H9 (cell line): ENCODE measurements around the gene PABPC3. TPM values are rescaled to one million over a fixed set of nuclear protein-coding genes. Genes with fewer than 3 reads are reported as not detected.

ENCODE experiments used
- DNase-seq: peaks from one replicate; pipeline ENCODE4 v3.0.0-alpha.2; 2017
- H2AFZ ChIP-seq: one replicate; pipeline ENCODE4 v1.6.1; 2013; ENCODE audit warnings: mild to moderate bottlenecking, low read length, control low read depth, moderate library complexity
- H2AK5ac ChIP-seq: 2 replicates; pipeline ENCODE4 v1.6.1; 2013; ENCODE audit warnings: low read length, control low read depth, mixed read lengths; ENCODE audit not compliant: insufficient read length
- H2BK120ac ChIP-seq: one replicate; pipeline ENCODE4 v1.6.1; 2013; ENCODE audit warnings: low read depth, mild to moderate bottlenecking, low read length, control low read depth, inconsistent platforms; ENCODE audit not compliant: poor library complexity, severe bottlenecking
- H2BK12ac ChIP-seq: 2 replicates; pipeline ENCODE4 v1.6.1; 2013; ENCODE audit warnings: low read length, control low read depth, mixed read lengths, low read depth; ENCODE audit not compliant: insufficient read length
- H2BK15ac ChIP-seq: 2 replicates; pipeline ENCODE4 v1.6.1; 2013; ENCODE audit warnings: low read depth, low read length, control low read depth
- H2BK20ac ChIP-seq: one replicate; pipeline ENCODE4 v1.6.1; 2013; ENCODE audit warnings: low read depth, mild to moderate bottlenecking, low read length, control low read depth, inconsistent platforms; ENCODE audit not compliant: poor library complexity, severe bottlenecking
- H2BK5ac ChIP-seq: 2 replicates; pipeline ENCODE4 v1.6.1; 2013; ENCODE audit warnings: low read length, control low read depth, mixed read lengths; ENCODE audit not compliant: insufficient read length
- H3K14ac ChIP-seq: 2 replicates; pipeline ENCODE4 v1.6.1; 2013; ENCODE audit warnings: low read length, control low read depth; ENCODE audit not compliant: insufficient read depth
- H3K18ac ChIP-seq: 2 replicates; pipeline ENCODE4 v1.6.1; 2013; ENCODE audit warnings: low read depth, mild to moderate bottlenecking, mixed read lengths, low read length, control low read depth; ENCODE audit not compliant: insufficient read length
- H3K23ac ChIP-seq: 2 replicates; pipeline ENCODE4 v1.6.1; 2013; ENCODE audit warnings: low read length, control low read depth, mixed read lengths, low read depth; ENCODE audit not compliant: insufficient read length
- H3K23me2 ChIP-seq: 2 replicates; pipeline ENCODE4 v1.6.1; 2013; ENCODE audit warnings: low read depth, mild to moderate bottlenecking, mixed read lengths, low read length, control low read depth; ENCODE audit not compliant: insufficient read length, poor library complexity, severe bottlenecking
- H3K27ac ChIP-seq: 2 replicates; pipeline ENCODE4 v1.5.1; 2013; ENCODE audit warnings: low read length, control low read depth, mixed read lengths, low read depth; ENCODE audit not compliant: insufficient read length
- H3K27me3 ChIP-seq: 2 replicates; pipeline ENCODE4 v1.6.1; 2013; ENCODE audit warnings: low read length, control low read depth, inconsistent platforms; ENCODE audit not compliant: insufficient read depth
- H3K4ac ChIP-seq: 2 replicates; pipeline ENCODE4 v1.6.1; 2013; ENCODE audit warnings: low read depth, mild to moderate bottlenecking, control low read depth, inconsistent platforms, low read length, moderate library complexity
- H3K4me1 ChIP-seq: 2 replicates; pipeline ENCODE4 v1.6.1; 2013; ENCODE audit warnings: low read length, control low read depth, inconsistent platforms; ENCODE audit not compliant: insufficient read depth
- H3K4me2 ChIP-seq: 2 replicates; pipeline ENCODE4 v1.6.1; 2013; ENCODE audit warnings: low read length, control low read depth, mixed read lengths; ENCODE audit not compliant: insufficient read length, insufficient read depth
- H3K56ac ChIP-seq: 2 replicates; pipeline ENCODE4 v1.6.1; 2013; ENCODE audit warnings: low read depth, mild to moderate bottlenecking, mixed read lengths, low read length, control low read depth; ENCODE audit not compliant: insufficient read length
- H3K79me1 ChIP-seq: 2 replicates; pipeline ENCODE4 v1.6.1; 2013; ENCODE audit warnings: low read depth, mild to moderate bottlenecking, moderate library complexity, low read length, control low read depth, inconsistent platforms; ENCODE audit not compliant: insufficient read depth, poor library complexity, severe bottlenecking
- H3K79me2 ChIP-seq: 2 replicates; pipeline ENCODE4 v1.6.1; 2013; ENCODE audit warnings: low read length, control low read depth, inconsistent platforms; ENCODE audit not compliant: insufficient read depth
- H3K9ac ChIP-seq: 2 replicates; pipeline ENCODE4 v1.6.1; 2013; ENCODE audit warnings: low read length, control low read depth, mixed read lengths; ENCODE audit not compliant: insufficient read length; ENCODE audit errors: extremely low read depth
- H3K9me3 ChIP-seq: one replicate; pipeline ENCODE4 v1.6.1; 2013; ENCODE audit warnings: low read depth, low read length, inconsistent platforms; ENCODE audit not compliant: control insufficient read depth
- H3T11ph ChIP-seq: one replicate; pipeline ENCODE4 v1.6.1; 2013; ENCODE audit warnings: mild to moderate bottlenecking, low read length, control low read depth, inconsistent platforms
- H4K20me1 ChIP-seq: one replicate; pipeline ENCODE4 v1.6.1; 2013; ENCODE audit not compliant: control insufficient read depth, insufficient read length, insufficient read depth
- H4K5ac ChIP-seq: 2 replicates; pipeline ENCODE4 v1.6.1; 2013; ENCODE audit warnings: low read depth, mild to moderate bottlenecking, mixed read lengths, low read length, control low read depth; ENCODE audit not compliant: insufficient read length
- H4K8ac ChIP-seq: replicated peaks from 2 replicates; pipeline ENCODE4 v1.6.1; 2013; ENCODE audit warnings: low read length, control low read depth, mixed read lengths, low read depth; ENCODE audit not compliant: insufficient read length
- H4K91ac ChIP-seq: 2 replicates; pipeline ENCODE4 v1.6.1; 2013; ENCODE audit warnings: low read depth, mild to moderate bottlenecking, moderate library complexity, mixed read lengths, low read length, control low read depth; ENCODE audit not compliant: insufficient read length
- H3K27ac Mint-ChIP-seq, 3 experiments: 2 replicates in 2 of 3; 3 replicates in 1 of 3; pipeline ENCODE4 v1.8.0; 2020 to 2021; ENCODE audit warnings: mixed read lengths in 3 of 3, mild to moderate bottlenecking in 1 of 3, moderate library complexity in 1 of 3
- H3K27me3 Mint-ChIP-seq: 2 replicates; pipeline ENCODE4 v1.8.0; 2021; ENCODE audit warnings: low read depth, mild to moderate bottlenecking, moderate library complexity, mixed read lengths
- H3K36me3 Mint-ChIP-seq, 3 experiments: 2 replicates in 2 of 3; 3 replicates in 1 of 3; pipeline ENCODE4 v1.8.0; 2020 to 2021; ENCODE audit warnings: low read depth in 3 of 3, mixed read lengths in 3 of 3; ENCODE audit not compliant: insufficient read depth in 1 of 3
- H3K4me1 Mint-ChIP-seq, 2 experiments: 2 replicates each; pipeline ENCODE4 v1.8.0; 2020; ENCODE audit warnings: mixed read lengths in 2 of 2
- H3K4me3 Mint-ChIP-seq, 2 experiments: 2 replicates in 1 of 2; 3 replicates in 1 of 2; pipeline ENCODE4 v1.8.0; 2020 to 2021; ENCODE audit warnings: mild to moderate bottlenecking in 2 of 2, mixed read lengths in 2 of 2, moderate library complexity in 1 of 2
- H3K9me3 Mint-ChIP-seq, 2 experiments: 2 replicates in 1 of 2; 3 replicates in 1 of 2; pipeline ENCODE4 v1.8.0; 2020; ENCODE audit warnings: mild to moderate bottlenecking in 2 of 2, mixed read lengths in 2 of 2, moderate library complexity in 1 of 2
- WGBS: extraction: QIAGEN DNeasy Blood & Tissue Kit; methylation state at CpG from one replicate; pipeline ENCODE4 v1.1.7; 2013; ENCODE audit warnings: missing lambda C conversion rate, low lambda C conversion rate, mixed read lengths; ENCODE audit not compliant: insufficient read length; ENCODE audit errors: extremely low coverage; 5-methylcytosine and 5-hydroxymethylcytosine counted together
- total RNA-seq: library from RNA; stranded (reverse); gene quantifications from 2 replicates; pipeline ENCODE4 v1.2.1, GENCODE V29; 2021
- TF ChIP-seq, protein P1 (sequence below): fragments of 200-600 bp; sonication (generic); conservative IDR thresholded peaks from 3 replicates; pipeline ENCODE4 v1.8.0; 2021; ENCODE audit warnings: antibody characterized with exemption, mild to moderate bottlenecking

PABPC3 gene
- total RNA-seq, 1 experiment from 2014 or later, result 0.31 TPM

DNA sequence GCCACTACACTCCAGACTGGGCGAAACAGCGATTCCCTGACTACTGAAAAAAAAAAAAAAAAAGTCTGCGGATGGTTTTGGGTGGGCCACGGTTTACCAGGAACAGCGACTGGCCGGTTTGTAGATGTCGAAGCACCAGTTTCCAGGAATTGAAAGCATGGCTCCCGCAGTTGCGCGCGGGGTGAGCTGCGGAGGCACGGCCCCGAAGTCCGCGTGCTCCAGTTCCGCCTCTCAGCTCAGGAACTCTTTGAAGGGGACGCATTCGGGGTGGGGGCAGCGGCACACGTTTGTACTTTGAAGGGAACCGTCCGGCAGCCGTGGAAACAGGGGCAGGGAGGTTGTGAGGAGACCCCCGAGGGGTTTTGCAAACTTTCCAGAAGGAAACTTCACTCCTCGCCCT, 27.1 kb upstream of the PABPC3 start:
- Histone ChIP-seq H2BK20ac (no peak overlapping the region), H2BK15ac (no peak overlapping the region), H3K79me1 (no peaks in the 10 kb centered on the region), H4K8ac (no peak overlapping the region), H2AK5ac (no peak overlapping the region), H3T11ph (no peak overlapping the region), H2BK120ac (no peak overlapping the region), H4K91ac (no peak overlapping the region), H3K4me1 (no peaks in the 10 kb centered on the region; the same call in 1 of the 2 replicates), H3K23me2 (no peaks in the 10 kb centered on the region), H3K4me2 (no peak overlapping the region), H3K9me3 (no peaks in the 10 kb centered on the region), H2BK12ac (no peak overlapping the region), H3K9ac (no peak overlapping the region), H3K79me2 (no peaks in the 10 kb centered on the region), H4K20me1 (no peaks in the 10 kb centered on the region), H3K14ac (no peak overlapping the region), H3K56ac (no peak overlapping the region), H3K4ac (no peak overlapping the region), H3K18ac (no peak overlapping the region), H3K27me3 (no peaks in the 10 kb centered on the region), H4K5ac (peak overlapping the region; percentile 29), H3K27ac (no peak overlapping the region), H3K23ac (no peak overlapping the region), H2AFZ (no peak overlapping the region), H2BK5ac (no peak overlapping the region)
- Mint-ChIP-seq H3K4me1 (peaks cover 40 to 50% of the 10 kb centered on the region in 2 experiments), H3K27me3 (peaks cover 5% of the 10 kb centered on the region), H3K36me3 (peaks cover under 1 to 6% (median 4%) of the 10 kb centered on the region in 3 experiments; a peak in 5 of 7 replicates), H3K9me3 (peaks cover 6 to 8% of the 10 kb centered on the region in 2 experiments), H3K27ac (peak overlapping the region in 1 of 3 experiments; percentile 62; a peak in 1 of 7 replicates), H3K4me3 (no peak overlapping the region)
- no CpG with 5 or more reads among the region's 26 CpGs for WGBS
- TF ChIP-seq, protein P1, sequence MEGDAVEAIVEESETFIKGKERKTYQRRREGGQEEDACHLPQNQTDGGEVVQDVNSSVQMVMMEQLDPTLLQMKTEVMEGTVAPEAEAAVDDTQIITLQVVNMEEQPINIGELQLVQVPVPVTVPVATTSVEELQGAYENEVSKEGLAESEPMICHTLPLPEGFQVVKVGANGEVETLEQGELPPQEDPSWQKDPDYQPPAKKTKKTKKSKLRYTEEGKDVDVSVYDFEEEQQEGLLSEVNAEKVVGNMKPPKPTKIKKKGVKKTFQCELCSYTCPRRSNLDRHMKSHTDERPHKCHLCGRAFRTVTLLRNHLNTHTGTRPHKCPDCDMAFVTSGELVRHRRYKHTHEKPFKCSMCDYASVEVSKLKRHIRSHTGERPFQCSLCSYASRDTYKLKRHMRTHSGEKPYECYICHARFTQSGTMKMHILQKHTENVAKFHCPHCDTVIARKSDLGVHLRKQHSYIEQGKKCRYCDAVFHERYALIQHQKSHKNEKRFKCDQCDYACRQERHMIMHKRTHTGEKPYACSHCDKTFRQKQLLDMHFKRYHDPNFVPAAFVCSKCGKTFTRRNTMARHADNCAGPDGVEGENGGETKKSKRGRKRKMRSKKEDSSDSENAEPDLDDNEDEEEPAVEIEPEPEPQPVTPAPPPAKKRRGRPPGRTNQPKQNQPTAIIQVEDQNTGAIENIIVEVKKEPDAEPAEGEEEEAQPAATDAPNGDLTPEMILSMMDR, result no peak
- DNase-seq, result no peak
